OCI-LY7 (cell line): ENCODE results near the gene PER3.

Experiments
- EZH2phosphoT487 ChIP-seq: fragments of 200-600 bp; sonication (generic); IDR thresholded peaks from 2 replicates; pipeline ENCODE4 v1.6.1; 2018; ENCODE audit warnings: low read depth, borderline replicate concordance, mild to moderate bottlenecking, mixed run types, antibody characterized with exemption, low read length, moderate library complexity, mixed read lengths
- TF ChIP-seq, protein P1 (sequence below): fragments of 200-600 bp; sonication (generic); conservative IDR thresholded peaks from 2 replicates; pipeline ENCODE4 v1.5.1; 2014; ENCODE audit warnings: mild to moderate bottlenecking, antibody characterized with exemption, low read length, moderate library complexity, mixed read lengths

DNA sequence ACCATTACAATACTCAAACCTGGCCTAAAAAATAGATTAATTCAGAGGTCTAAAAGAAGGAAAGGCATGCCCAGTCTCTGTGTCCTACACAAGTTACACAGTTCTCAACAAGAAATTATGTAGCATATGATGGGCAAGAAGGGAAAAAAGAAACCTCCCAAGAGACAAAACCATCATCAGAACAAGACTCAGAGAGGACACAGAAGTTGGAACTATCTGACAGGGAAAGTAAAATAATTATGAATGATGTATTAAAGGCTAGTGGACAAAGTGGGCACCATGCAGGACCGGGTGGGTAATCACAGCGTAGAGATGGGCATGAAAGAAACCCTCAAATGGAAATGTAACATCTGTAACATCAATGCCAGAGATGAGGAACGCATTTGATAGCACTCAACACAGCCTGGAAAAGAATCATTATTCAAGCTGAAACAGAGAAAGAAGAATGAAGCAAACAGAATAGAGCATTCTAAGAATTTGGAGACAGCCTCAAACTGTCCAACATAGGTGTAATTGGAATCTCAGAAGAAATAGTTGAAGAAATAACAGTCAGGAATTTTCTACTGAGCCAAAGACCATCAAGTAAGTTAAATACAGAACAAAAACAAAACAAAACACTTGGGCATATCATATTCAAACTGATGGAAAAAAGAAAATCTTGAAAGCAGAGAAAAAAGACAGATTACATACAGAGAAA lies 29.7 kb downstream of the PER3 start:
- TF ChIP-seq, protein P1, sequence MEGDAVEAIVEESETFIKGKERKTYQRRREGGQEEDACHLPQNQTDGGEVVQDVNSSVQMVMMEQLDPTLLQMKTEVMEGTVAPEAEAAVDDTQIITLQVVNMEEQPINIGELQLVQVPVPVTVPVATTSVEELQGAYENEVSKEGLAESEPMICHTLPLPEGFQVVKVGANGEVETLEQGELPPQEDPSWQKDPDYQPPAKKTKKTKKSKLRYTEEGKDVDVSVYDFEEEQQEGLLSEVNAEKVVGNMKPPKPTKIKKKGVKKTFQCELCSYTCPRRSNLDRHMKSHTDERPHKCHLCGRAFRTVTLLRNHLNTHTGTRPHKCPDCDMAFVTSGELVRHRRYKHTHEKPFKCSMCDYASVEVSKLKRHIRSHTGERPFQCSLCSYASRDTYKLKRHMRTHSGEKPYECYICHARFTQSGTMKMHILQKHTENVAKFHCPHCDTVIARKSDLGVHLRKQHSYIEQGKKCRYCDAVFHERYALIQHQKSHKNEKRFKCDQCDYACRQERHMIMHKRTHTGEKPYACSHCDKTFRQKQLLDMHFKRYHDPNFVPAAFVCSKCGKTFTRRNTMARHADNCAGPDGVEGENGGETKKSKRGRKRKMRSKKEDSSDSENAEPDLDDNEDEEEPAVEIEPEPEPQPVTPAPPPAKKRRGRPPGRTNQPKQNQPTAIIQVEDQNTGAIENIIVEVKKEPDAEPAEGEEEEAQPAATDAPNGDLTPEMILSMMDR, result no peak
- no peak for TF ChIP-seq EZH2phosphoT487
